ENCODE results near the gene SUDS3. TPM values are rescaled to one million over a fixed set of nuclear protein-coding genes. Genes with fewer than 3 reads are reported as not detected.
A peak's percentile ranks its signal among the peaks of the same experiment; 100 is the strongest.
"Not testable (repeated sequence)": the region's sequence is repeated elsewhere in the genome, so short reads cannot be mapped to it uniquely, and the experiment has no call there.

Gene SUDS3
- total and polyA plus RNA-seq, 2 donors (not counting 1 experiment from before 2014, with no cell fraction given) = 20.3 to 31.4 TPM

DNA sequence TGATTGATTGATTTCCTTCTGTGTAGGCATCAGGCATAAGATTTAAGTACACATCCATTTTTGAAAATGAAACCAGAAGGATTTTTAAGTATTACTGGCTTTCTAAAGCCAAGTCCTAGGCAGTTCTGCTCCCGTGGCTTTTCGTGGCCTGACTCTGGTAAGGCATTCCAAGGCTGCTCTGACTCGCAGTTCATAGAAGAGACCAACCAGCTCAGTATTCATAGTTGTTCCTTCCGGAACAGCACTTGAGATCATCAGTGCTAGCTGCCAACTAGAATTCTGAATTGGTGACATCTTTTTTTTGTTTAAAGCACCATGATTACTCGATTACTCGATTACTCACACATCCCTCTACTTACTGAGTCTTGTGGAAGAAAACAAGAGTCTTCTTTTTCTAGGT is 25.9 kb downstream of the SUDS3 start:
- H3K36me3 ChIP-seq (ENCODE audit: control insufficient read depth, insufficient read depth, low read length) = peaks cover 5% of the 10 kb centered on the region
- H3K4me1 ChIP-seq (ENCODE audit: control insufficient read depth, extremely low read depth, insufficient read depth, low read length) = no peaks in the 10 kb centered on the region
- H3K4me3 ChIP-seq (replicated peaks in 1 of 4; ENCODE audit: control extremely low read depth in 1 of 4, insufficient read depth in 1 of 4, low read depth in 3 of 4, low read length in 4 of 4) = no peak overlapping the region
- H3K9ac ChIP-seq (ENCODE audit: insufficient read depth, low read length) = no peak overlapping the region
- H2AFZ ChIP-seq (ENCODE audit: low read length) = no peak overlapping the region
- no peaks in the 10 kb centered on the region for H3K9me3 ChIP-seq (ENCODE audit: control insufficient read depth, insufficient read depth, low read depth, low read length)
- no peaks in the 10 kb centered on the region for H3K27me3 ChIP-seq (ENCODE audit: control insufficient read depth, insufficient read depth, low read length)
- H3K27ac ChIP-seq (ENCODE audit: insufficient read depth, low read length) = peak overlapping the region; percentile 31
- no peak for TF ChIP-seq EZH2 (IDR thresholded peaks at IDR 0.05; ENCODE audit: low read length, missing control alignments)
- TF ChIP-seq, protein P1, sequence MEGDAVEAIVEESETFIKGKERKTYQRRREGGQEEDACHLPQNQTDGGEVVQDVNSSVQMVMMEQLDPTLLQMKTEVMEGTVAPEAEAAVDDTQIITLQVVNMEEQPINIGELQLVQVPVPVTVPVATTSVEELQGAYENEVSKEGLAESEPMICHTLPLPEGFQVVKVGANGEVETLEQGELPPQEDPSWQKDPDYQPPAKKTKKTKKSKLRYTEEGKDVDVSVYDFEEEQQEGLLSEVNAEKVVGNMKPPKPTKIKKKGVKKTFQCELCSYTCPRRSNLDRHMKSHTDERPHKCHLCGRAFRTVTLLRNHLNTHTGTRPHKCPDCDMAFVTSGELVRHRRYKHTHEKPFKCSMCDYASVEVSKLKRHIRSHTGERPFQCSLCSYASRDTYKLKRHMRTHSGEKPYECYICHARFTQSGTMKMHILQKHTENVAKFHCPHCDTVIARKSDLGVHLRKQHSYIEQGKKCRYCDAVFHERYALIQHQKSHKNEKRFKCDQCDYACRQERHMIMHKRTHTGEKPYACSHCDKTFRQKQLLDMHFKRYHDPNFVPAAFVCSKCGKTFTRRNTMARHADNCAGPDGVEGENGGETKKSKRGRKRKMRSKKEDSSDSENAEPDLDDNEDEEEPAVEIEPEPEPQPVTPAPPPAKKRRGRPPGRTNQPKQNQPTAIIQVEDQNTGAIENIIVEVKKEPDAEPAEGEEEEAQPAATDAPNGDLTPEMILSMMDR (conservative IDR thresholded peaks at IDR 0.05 in 1 of 2, IDR thresholded peaks at IDR 0.05 in 1 of 2; ENCODE audit: low read depth in 1 of 2, low read length in 2 of 2) = no peak
- H3K4me2 ChIP-seq (ENCODE audit: extremely low read depth, insufficient read depth, low read length) = no peak overlapping the region
- no peaks in the 10 kb centered on the region for H4K20me1 ChIP-seq (ENCODE audit: control insufficient read depth, extremely low read depth, insufficient read depth, low read length)
- DNase-seq (ENCODE audit: low read depth in 2 of 2) = peak; percentile 69 to 89
- no peaks in the 10 kb centered on the region for H3K79me2 ChIP-seq (ENCODE audit: control insufficient read depth, insufficient read depth, low read length)

- no peak overlapping the region for H2AFZ ChIP-seq (ENCODE audit: low read length)
- H3K79me2 ChIP-seq (ENCODE audit: control insufficient read depth, insufficient read depth, low read length) = no peaks in the 10 kb centered on the region
- H3K9me3 ChIP-seq (ENCODE audit: control insufficient read depth, insufficient read depth, low read depth, low read length) = no peaks in the 10 kb centered on the region
- H3K9ac ChIP-seq (ENCODE audit: insufficient read depth, low read length) = no peak overlapping the region
- H3K27ac ChIP-seq (ENCODE audit: insufficient read depth, low read length) = no peak overlapping the region
- peak; percentile 47 to 71 for DNase-seq (ENCODE audit: low read depth in 2 of 2)
- no peaks in the 10 kb centered on the region for H3K27me3 ChIP-seq (ENCODE audit: control insufficient read depth, insufficient read depth, low read length)
- H4K20me1 ChIP-seq (ENCODE audit: control insufficient read depth, extremely low read depth, insufficient read depth, low read length) = no peaks in the 10 kb centered on the region
- peaks cover 5% of the 10 kb centered on the region for H3K36me3 ChIP-seq (ENCODE audit: control insufficient read depth, insufficient read depth, low read length)
- H3K4me1 ChIP-seq (ENCODE audit: control insufficient read depth, extremely low read depth, insufficient read depth, low read length) = no peaks in the 10 kb centered on the region
- H3K4me2 ChIP-seq (ENCODE audit: extremely low read depth, insufficient read depth, low read length) = no peak overlapping the region
- no peak overlapping the region for H3K4me3 ChIP-seq (replicated peaks in 1 of 4; ENCODE audit: control extremely low read depth in 1 of 4, insufficient read depth in 1 of 4, low read depth in 3 of 4, low read length in 4 of 4)
- no peak for TF ChIP-seq EZH2 (IDR thresholded peaks at IDR 0.05; ENCODE audit: low read length, missing control alignments)
- TF ChIP-seq, protein P1 (conservative IDR thresholded peaks at IDR 0.05 in 1 of 2, IDR thresholded peaks at IDR 0.05 in 1 of 2; ENCODE audit: low read depth in 1 of 2, low read length in 2 of 2) = peak; percentile 73 to 74
Observed at GRCh38 chr12:118404876-118405521, 28.6 kb downstream of the SUDS3 start.

- not testable (repeated sequence) for H3K27me3 ChIP-seq (ENCODE audit: control insufficient read depth, insufficient read depth, low read length); H3K36me3 ChIP-seq (ENCODE audit: control insufficient read depth, insufficient read depth, low read length); H3K9ac ChIP-seq (ENCODE audit: insufficient read depth, low read length); H3K79me2 ChIP-seq (ENCODE audit: control insufficient read depth, insufficient read depth, low read length); H3K27ac ChIP-seq (ENCODE audit: insufficient read depth, low read length); H3K4me3 ChIP-seq (replicated peaks in 1 of 4; ENCODE audit: control extremely low read depth in 1 of 4, insufficient read depth in 1 of 4, low read depth in 3 of 4, low read length in 4 of 4); H3K4me1 ChIP-seq (ENCODE audit: control insufficient read depth, extremely low read depth, insufficient read depth, low read length); DNase-seq (ENCODE audit: low read depth in 2 of 2); H3K4me2 ChIP-seq (ENCODE audit: extremely low read depth, insufficient read depth, low read length); H2AFZ ChIP-seq (ENCODE audit: low read length); H3K9me3 ChIP-seq (ENCODE audit: control insufficient read depth, insufficient read depth, low read depth, low read length); H4K20me1 ChIP-seq (ENCODE audit: control insufficient read depth, extremely low read depth, insufficient read depth, low read length)
Observed at GRCh38 chr12:118408241-118408640, 31.9 kb downstream of the SUDS3 start.

All from fibroblast of lung (primary cell).